MM.1S (cell line): Measurements from ENCODE around the gene ADSS1.

ENCODE experiments used
- EZH2 ChIP-seq: fragments of 300-600 bp; sonication (generic); optimal IDR thresholded peaks from 2 replicates; pipeline ENCODE3; 2017; ENCODE audit warnings: low read depth, mild to moderate bottlenecking, antibody characterized with exemption, low read length, mixed read lengths
- TF ChIP-seq, protein P1 (sequence below): fragments of 300-600 bp; sonication (generic); IDR thresholded peaks from 2 replicates; pipeline ENCODE4 v1.5.1; 2016; ENCODE audit warnings: antibody characterized with exemption, low read length, mixed read lengths

DNA sequence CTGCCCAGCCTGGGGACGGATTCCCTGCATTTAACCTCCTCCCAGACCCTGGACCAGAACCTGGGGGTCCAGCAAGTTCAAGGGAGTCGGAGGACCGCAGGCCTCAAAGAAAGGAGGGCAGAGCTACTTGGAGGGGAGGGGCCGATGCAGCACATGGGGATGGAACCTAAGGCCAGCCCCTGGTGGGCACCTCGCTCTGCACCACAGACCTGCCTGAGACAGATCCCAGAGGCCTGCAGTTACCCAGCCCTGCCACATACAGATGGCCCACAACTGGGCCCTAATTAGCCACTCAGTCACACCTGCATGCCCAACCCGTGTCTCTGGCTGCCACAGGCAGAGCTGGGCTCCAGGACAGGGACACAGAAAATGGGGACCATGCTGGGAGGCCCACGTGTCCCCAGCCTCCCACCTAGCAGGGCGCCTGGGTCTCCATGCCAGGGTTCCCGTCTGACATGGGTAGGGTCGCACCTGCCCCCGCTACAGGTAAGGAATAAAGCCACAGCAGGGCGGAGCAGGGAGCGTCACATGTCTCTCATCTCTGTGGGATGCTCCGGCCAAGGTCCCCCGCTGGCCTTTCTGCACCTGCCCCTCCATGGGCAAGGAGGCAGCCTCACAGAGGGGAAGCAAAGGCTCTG lies 54.8 kb downstream of the ADSS1 start:
- TF ChIP-seq, protein P1, sequence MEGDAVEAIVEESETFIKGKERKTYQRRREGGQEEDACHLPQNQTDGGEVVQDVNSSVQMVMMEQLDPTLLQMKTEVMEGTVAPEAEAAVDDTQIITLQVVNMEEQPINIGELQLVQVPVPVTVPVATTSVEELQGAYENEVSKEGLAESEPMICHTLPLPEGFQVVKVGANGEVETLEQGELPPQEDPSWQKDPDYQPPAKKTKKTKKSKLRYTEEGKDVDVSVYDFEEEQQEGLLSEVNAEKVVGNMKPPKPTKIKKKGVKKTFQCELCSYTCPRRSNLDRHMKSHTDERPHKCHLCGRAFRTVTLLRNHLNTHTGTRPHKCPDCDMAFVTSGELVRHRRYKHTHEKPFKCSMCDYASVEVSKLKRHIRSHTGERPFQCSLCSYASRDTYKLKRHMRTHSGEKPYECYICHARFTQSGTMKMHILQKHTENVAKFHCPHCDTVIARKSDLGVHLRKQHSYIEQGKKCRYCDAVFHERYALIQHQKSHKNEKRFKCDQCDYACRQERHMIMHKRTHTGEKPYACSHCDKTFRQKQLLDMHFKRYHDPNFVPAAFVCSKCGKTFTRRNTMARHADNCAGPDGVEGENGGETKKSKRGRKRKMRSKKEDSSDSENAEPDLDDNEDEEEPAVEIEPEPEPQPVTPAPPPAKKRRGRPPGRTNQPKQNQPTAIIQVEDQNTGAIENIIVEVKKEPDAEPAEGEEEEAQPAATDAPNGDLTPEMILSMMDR: no peak
- TF ChIP-seq EZH2: no peak
